Measurements from ENCODE around the gene SFMBT2.
"Not testable (repeated sequence)": the region's sequence is repeated elsewhere in the genome, so short reads cannot be mapped to it uniquely, and the experiment has no call there.

SFMBT2 gene

GRCh38 chr10:7317786-7318446 lies 92.9 kb downstream of the SFMBT2 start:
- DNase-seq: no peak

- DNase-seq: no peak
Measured at GRCh38 chr10:7316839-7317238, 94.0 kb downstream of the SFMBT2 start.

DNA sequence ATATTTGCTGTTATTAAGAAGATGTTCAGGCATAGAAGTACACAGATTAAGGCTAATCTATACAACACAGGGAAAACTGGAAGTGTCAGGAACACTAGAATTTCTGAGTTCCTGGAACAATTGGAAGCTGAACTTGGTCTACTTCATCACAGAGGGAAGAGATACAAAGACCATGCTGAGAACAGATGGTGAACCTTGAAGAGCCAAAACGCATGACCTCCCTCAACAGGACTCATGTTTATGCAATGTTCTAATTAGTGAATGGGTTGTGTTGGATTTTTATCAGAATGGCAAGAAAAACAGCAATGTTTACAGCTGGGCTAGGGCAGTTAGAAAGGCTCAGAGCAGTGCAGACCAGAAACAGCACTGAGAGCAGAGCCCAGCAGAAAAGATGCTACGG lies 94.9 kb downstream of the SFMBT2 start:
- no peak for DNase-seq

DNA sequence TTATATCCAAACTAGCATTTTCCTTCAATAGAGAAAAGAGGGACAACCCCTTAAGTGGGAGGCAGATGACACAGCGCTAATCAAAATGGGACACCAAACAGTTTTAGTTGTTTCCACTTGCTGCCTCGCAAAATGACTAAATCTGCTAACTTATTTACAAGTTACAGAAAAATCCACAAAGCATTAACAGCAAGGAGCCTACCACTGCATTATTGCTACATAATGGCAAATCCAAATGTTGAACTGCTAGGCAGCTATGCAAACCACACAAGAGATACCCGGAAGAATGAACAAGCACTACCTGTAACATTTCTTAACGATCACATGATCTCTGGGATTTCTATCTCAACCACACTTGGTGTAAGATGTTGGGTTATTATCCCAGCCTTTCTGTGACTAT lies 96.7 kb downstream of the SFMBT2 start:
- DNase-seq: no peak

- DNase-seq: no peak
Measured at GRCh38 chr10:7312488-7312857, 98.4 kb downstream of the SFMBT2 start.

- not testable (repeated sequence) for DNase-seq
Measured at GRCh38 chr10:7311850-7312487, 98.9 kb downstream of the SFMBT2 start.

DNA sequence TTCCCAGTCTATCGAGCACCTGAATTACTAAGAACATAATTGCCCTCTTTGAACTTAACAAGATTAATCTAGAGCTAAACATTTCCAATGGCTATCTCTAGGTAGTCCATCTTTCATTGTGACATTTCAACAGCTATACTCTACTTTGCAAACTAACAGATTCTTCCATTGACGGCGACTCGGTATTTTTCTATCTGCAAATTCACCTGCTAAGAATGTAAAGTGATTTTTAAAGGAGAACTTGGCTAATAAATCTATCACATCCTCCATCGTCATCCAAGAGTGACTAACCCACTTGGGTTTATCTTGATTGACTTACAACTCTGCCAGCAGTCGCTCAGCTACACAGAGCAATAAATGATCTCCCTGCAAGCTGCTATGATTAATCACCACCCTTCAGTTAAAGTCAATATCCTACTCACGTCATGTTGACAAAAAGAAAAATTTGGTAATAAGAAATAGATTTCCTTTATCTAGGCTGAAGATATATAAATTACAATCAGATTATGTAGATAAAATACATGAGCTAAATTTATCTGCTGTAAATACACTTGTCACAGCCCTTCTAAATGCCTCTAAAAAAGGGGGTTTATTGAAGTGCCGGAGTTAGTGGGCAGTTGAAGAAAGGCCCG lies 99.5 kb downstream of the SFMBT2 start:
- DNase-seq: no peak

- no peak for DNase-seq
Measured at GRCh38 chr10:7310076-7310475, 100.8 kb downstream of the SFMBT2 start.

GRCh38 chr10:7308826-7309225 lies 102.0 kb downstream of the SFMBT2 start:
- DNase-seq: no peak

DNA sequence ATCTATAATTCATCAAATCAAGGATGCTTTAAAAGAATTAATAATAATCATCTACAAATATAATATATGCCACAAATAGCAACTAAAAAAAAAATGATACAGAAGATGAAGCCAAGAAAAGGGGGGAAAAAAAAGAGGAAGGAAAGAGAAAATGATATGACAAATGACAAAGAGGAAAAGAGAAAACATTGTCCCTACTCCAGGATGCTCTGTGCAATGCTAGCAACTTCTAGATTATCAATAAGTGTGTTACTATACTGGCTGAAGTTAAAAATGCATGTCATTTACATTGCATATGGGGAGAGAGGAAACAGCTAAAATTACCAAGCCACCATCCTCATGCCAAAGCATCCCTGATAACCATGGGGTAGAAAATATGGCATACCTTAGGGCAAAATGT lies 104.2 kb downstream of the SFMBT2 start:
- DNase-seq: no peak

DNA sequence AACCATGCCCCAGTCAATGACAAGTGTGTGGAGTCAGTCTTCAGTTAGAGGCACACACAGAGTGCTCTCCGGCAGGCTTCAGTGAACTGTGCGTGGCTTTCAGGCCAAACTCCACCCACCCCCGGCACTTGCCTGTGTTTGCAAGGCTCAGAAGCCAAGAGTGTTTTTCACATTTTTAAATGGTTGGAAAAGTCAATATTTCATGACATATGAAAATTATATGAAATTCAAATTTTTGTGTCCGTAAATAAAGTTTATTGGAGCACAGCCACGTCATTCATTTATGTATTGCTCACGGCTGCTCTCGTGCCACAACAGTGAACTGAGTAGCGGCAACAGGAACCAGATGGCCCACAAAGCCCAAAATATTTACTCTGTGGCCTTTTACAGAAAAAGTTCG lies 104.7 kb downstream of the SFMBT2 start:
- no peak for DNase-seq

- DNase-seq: no peak
Measured at GRCh38 chr10:7305053-7305452, 105.8 kb downstream of the SFMBT2 start.

- no peak for DNase-seq
Measured at GRCh38 chr10:7304110-7304509, 106.7 kb downstream of the SFMBT2 start.

GRCh38 chr10:7302930-7303557 lies 107.8 kb downstream of the SFMBT2 start:
- DNase-seq: no peak

GRCh38 chr10:7302392-7302906 lies 108.4 kb downstream of the SFMBT2 start:
- no peak for DNase-seq

- DNase-seq: no peak
Measured at GRCh38 chr10:7301006-7301778, 109.6 kb downstream of the SFMBT2 start.

- DNase-seq: no peak
Measured at GRCh38 chr10:7300384-7300971, 110.4 kb downstream of the SFMBT2 start.

DNA sequence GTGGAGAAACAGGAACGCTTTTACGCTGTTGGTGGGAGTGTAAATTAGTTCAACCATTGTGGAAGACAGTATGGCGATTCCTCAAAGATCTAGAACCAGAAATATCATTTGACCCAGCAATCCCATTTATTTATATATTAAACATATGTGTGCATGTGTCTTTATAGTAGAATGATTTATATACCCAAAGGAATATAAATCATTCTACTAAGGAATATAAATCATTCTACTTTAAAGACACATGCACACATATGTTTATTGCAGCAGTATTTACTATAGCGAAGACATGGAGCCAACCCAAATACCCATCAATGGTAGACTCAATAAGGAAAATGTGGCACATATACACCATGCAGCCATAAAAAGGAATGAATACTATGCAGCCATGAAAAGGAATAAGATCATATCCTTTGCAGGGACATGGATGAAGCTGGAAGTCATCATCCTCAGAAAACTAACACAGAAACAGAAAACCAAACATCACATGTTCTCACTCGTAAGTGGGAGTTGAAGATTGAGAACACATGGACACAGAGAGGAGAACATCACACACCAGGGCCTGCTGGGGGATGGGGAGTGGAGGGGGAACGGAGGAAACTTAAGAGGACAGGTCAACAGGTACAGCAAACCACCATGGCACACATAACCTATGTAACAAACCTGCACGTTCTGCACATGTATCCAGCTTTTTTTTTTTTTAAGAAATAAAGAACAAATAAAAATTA lies 111.1 kb downstream of the SFMBT2 start:
- DNase-seq: not testable (repeated sequence)

DNA sequence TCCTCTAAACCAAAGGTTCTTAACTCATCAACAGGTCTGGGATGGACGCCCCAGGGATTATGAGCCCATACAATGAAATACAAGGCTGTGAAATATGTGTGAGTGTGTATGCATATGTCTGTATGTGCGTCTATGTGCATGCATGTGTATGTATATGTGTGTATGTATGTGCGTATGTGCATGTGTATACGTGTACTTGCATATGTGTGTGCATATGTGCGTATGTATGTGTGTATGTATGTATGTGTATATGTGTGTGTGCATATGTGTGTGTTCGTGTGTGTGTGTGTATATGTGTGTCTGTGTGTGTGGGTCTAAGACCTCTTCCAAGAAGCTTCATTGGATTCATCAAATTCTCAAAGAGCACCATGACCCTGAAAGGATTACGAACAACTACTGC lies 112.3 kb downstream of the SFMBT2 start:
- DNase-seq: no peak

DNA sequence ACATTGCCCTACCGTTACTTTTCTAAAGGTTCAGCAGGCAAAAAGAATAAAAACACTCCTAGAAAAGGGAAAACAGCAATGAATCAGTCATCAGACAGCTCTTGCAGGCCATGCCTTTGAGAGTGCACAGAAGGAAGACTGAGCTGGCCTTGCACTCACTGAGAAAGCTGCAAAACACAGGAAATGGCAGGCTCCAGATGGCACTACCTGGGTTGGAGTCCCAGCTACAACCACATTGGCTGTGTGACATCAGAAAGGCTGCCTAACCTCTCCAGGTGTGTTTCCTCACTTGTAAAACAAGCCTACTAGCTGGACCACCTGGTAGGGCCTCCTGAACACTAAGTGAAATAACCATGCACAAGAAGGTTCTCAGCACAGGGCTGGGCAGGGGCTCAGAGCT lies 113.7 kb downstream of the SFMBT2 start:
- DNase-seq: no peak

- no peak for DNase-seq
Measured at GRCh38 chr10:7296648-7297047, 114.2 kb downstream of the SFMBT2 start.

DNA sequence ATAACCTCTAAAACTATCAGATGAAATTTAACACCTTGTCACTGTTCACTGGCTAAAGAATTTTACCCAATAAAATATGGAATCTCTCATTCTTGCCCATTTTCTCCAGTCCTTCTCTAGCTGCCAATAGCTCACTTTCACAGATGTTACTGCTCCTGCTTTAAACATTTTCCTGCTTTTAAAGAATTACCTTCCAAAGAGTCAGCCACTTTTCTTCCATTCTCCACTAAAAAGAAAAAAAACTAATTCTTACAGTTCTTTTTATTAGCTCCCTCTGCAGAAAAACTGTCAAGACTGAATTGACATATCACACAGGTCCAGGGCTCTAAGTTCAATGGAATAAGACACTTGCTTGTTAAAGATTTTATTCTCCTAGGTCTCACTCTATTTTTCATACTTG lies 114.8 kb downstream of the SFMBT2 start:
- DNase-seq: no peak

Measured in NCI-H2029 treated with DMSO at 0.1 percent for 48 hours (cell line).